Fibroblast of skin of right quadriceps (primary cell): ENCODE data around the gene SRRM4.

Experiments
- DNase-seq: peaks from one replicate; pipeline ENCODE4 v3.0.0-alpha.2; 2013

Gene SRRM4

DNA sequence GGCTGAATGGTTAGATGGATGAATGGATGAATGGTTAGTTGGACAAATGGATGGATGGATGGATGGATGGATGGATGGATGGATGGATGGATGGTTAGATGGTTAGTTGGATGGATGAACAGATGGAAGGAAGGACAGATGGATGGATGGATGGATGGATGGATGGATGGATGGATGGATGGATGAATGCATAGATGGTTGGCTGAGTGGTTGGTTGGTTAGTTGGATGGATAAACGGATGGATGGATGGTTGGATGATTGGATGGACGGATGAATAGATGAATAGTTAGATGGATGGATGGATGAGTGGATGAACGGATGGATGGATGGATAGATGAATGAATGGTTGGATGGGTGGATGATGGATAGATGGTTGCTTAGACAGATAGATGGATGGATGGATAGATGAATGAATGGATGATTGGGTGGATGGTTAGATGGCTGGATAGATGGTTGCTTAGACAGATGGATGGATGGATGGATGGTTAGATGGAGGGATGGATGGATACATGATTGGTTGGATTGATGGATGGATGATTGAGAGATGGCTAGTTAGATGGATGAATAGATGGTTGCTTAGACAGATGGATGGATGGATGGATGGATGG, 148.6 kb downstream of the SRRM4 start:
- no peak for DNase-seq

DNA sequence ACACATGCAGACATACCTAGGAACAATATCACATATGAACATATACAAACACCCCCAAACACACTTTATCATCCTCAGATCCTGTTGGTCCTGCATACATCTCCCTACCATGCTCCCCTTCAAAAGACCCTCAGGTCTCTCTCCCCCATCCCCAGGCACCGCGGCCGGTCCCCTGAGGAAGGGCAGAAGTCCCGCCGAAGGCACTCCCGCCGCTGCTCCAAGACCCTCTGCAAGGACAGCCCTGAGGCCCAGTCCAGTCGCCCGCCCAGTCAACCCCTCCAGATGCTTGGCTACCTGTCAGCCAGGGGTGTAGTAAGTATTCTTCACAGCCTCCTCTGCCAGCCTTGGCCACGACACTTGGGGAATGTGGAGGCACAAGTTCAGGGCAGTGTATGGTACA, 149.2 kb downstream of the SRRM4 start:
- DNase-seq: no peak

DNA sequence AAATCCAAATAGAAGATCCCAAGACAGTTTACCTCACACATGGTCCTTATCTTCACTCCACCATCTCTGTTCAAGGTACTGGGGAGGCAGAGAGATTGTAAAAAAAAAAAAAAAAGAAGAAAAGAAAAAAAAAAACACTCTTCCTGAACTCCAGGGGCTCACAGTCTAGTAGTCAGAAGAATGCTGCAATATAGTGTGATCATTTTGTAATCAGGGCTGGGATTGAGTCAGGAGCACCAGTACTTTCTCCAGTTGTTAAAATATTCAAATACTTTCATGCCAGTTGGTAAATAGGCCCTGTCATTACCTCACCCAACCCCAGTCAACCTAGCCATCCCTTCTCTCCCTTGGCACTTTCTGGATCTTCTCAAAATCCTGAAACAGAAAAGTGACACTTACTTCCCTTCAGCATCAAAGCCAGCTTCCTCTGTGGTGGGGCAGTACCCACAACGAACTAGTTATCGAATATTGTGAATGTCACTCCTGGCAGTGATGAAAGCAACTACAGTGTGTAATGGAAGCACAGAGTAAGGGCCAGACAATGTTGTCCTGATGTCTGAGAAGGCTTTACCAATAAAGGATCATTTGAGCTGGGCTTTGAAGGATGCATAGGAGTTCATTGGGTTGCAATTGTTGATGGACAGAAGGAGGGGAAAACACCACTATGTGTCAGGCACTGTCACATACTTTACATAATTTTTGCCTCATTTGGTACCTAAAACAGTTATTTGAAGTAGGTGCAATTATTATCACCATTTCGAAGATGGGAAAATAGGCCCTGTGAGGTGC, 153.1 kb downstream of the SRRM4 start:
- no peak for DNase-seq

DNA sequence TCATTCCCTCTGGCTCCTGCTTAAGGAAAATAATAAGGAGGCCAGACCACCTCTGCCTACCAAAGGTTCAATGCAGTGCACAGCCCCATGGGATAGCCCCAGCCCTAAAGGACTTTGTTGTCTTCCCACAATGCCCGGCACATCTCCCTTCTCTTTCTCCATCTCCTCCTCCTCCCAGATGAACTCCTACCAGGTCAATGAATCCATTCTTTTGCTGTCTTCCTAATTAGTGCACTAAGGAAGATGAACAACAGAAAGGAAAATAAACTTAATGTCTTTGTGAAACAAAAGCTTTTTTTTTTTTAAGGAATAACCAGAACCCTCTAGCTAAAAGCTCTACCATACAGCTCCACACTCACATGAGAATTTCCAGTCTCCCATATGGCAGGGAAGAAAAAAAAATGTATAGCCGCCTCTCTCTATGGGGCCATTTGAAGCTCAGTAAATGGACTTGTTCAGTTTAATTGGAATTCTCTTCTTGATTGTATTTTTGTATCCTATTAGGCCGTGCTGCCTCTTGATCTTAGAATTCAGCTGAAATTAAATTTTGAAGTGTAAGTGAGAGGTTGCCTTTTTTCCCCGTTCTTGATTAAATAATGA, 155.6 kb downstream of the SRRM4 start:
- DNase-seq: no peak

DNA sequence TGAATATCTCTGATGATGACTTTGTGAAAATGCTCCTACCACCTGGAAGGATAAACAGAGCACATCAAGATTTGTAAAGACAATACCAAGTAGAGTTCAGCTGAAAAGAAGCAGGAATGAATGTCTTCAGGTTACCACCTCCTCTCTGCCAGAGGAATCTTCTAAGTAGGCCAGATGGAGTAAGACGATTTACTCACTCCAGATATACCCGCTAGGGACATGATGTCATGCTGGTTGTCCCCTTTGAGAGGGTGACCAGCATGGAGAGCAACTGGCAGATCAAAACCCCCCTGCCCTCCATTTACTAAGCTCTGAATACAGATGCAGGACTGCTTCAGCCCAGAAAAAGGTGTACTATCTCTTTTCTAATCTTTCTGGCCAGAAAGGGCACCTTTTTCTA, 158.1 kb downstream of the SRRM4 start:
- DNase-seq: no peak

DNA sequence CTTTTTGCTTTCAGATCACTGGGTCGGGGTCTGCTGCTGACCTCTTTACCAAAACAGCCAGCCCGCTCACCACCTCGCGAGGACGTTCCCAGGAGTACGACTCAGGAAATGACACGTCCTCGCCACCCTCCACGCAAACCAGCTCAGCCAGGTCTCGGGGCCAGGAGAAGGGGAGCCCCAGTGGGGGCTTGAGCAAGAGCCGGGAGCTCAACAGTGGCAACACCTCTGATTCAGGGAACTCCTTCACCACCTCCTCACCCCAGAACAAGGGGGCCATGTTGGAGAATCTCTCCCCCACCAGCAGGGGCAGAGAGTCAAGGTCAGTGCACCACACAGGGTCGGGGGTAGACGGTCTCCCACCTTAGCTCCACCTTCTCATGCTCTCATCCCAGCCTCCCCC, 164.0 kb downstream of the SRRM4 start:
- DNase-seq: no peak

DNA sequence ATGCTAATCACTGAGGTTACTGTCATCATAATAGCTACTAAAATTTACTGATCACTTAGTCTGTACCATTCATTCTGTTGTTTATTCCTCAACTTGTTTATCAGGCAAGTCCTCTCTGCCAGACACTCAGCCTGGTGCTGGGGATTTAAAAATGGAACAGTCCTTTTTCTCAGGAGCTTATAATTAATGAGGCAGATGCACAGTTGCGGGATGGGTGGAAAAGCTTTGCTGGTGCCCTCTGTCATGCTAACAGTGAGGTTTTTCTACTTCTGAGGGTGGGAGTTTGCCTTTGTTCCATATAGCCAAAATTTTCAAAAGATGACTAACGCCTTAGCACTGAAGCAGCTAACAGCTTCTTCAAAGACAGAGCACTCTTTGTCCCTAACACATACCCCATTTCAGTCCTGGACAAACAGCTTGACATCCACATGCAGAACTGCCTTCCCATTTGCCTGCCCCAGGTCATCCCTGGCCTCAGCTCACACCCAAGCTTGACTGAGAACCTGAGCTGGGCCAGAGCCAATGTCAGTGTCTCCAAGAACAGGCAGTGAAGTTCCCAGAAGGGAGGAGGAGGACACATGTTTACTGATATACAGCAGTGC, 166.6 kb downstream of the SRRM4 start:
- DNase-seq: no peak

DNA sequence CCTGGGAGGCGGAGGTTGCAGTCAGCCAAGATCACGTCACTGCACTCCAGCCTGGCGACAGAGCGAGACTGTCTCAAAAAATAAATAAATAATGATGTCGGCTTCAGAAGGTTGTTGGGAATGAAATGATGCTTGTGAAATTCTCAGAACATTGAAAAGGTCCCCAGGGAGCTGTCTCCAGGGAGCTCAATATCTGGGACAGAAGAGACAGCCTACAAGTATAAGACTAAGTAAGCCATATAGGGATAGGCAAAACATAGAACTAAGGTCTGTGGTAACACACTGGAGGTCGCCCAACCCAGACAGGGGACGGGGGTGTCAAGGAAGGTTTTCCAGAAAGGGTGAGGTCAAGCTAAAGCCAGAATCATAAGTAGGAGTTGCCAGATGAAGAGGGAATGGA, 167.9 kb downstream of the SRRM4 start:
- no peak for DNase-seq

DNA sequence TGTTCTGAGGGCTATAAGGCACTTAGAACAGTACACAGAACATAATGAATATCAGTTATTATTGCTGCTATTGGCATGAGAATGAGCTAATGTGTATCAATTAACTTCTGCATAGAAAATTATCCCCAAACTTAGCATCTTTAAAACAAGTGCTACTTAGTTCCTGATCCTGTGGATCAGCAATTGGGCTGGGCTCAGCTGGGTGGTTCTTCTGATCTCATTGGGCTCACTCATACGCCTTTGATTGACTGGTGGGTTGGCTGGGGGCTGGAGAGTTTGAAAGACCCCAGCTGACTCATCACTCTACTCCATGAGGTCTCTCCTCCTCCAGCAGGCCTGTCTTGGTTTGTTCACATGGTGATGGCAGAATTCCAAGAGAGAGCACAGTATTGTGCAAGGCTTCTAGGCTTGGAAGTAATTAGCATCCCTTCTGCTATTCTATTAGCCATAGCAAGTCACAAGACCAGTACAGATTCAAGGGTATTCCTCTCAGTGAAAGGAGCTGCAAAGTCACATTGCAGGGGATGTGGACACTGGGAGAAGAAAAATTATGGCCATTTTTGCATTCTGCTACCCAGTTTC, 170.2 kb downstream of the SRRM4 start:
- no peak for DNase-seq

DNA sequence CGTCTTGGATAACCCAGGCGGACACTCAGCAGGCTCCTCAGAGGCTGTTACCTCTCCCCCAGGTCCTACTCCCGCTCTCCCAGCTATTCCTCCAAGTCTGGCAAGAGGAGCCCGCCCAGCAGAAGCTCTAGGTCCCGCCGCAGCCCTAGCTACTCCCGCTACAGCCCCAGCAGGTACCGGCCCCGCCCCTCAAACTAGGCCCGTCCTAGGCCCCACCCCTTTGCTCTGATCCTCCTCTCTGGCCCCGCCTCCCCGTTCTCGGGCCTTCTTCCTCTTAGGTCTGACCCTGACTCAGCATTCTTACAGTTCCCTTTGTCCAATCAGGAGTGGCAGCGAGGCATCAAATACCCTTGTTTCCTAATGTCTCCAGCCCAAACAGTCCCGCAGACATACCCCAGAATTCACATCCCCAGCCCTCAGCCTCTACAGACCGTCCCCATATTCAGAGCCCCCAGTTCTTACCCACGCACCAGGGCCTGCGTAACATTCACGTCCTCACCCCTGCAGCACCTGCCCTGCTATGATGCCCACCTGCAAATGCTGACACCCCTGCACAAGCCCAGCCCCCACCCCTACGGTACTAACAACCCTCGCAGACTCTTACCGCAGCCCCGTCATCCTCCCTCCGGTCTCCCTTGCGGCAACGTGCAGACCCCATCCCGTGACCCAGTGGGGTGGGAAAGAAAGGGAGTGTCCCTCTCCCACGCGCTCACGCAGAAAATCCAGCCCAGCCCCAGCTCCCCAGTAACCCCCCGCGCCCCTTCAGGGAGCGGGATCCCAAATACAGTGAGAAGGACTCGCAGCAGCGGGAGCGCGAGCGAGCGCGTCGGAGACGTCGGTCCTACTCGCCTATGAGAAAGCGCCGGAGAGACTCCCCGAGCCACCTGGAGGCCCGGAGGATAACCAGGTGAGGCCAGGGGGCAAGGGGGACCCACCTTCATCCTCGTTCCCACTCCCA, 172.4 kb downstream of the SRRM4 start:
- peak; percentile 34 for DNase-seq

DNA sequence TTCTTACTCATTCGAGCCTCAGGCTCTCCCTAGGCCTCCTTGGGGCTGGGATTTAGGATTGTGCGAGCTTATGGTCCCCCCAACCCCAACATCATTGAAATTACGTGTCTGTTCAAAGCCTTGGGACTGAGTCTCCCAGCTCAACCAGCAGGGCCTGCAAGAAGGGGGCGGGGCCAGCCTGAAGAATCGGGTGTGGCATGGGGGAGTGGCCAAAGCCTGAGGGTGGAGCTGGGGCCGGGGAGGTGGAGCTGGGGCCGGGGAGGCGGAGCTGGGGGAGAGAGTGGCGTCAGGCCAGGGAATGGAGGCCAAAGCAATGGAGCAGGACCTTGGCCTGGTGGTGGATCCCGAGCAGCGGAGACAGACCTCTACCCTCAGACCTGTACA, 173.1 kb downstream of the SRRM4 start:
- DNase-seq: no peak

DNA sequence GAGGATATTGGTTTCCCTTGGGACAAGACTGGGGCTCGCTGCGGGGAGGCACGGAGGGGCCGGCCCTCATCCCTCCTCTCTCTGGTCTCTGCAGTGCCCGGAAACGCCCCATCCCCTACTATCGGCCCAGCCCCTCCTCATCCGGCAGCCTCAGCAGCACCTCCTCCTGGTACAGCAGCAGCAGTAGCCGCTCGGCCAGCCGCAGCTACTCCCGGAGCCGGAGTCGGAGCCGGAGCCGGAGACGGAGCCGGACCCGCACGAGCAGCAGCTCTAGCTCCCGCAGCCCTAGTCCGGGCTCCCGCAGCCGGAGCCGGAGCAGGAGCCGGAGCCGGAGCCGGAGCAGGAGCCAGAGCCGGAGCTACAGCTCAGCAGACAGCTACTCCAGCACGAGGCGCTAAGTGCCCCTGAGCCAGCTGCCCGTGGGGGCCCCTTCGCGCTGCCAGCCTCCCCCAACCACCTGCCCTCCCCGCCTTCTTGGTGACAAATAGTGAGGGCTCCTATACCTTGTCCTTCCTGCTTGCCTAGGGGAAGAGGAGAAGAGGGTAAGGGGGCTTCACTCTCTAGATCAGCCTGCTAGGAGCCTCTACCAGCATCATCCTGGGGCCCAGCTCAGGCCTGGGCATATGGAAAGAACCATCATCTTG, 175.2 kb downstream of the SRRM4 start:
- no peak for DNase-seq

DNA sequence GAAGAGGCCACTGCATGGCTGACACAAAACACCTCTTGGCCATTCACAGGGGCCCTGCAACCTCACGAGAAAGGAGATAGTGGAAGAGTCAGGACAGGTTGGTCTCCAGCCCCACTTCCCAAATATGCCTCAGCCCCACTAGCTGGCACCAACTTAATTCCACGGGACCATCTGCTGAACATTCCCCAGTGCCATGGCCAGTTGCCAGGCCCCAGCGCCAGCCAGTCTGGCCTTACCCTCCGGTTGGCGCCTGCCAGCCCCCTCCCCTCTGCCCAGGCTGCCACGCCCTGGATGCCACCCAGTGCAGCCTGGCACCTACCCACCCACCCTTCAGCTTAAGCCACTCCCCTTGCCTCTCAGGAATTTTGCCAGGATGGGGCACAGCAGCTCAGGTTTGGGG, 176.2 kb downstream of the SRRM4 start:
- no peak for DNase-seq

DNA sequence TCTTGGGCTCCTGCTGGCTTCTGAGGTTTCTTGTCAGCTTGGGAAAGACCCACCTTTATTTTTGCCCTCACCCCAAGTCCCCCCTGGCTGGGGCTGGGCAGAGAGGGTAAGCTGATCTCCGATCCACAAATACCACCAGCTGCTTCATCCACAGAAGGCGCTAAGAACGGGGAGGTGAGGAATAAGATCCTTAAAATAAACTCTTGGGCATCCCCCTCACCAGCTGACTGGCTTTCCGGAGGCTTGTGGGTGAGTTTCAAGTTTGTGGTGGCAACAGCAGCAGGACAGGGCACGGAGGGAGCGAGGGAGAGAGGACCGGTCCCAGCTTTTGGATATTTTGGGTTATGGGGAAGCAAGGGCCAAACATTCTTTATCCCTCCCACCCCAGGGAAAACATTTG, 176.6 kb downstream of the SRRM4 start:
- DNase-seq: no peak

DNA sequence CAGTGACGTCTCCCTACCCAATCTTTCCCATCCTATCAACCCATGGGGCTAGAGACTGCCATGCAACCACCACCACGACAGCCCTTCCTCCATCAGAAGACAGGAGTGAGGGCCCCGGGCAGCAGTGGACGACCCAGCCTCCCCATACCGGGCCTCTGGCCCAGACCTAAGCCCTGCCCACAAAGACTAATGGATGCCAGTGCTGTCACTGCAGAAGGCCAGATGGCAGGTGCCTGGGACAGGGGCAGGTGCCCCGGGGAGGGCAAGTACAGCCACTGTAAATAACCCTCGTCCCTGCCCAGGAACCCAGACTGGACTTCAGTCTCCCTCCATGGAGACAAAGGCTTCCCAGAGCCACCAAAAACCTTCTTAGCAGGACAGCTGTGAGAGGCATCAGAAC, 177.1 kb downstream of the SRRM4 start:
- DNase-seq: no peak

DNA sequence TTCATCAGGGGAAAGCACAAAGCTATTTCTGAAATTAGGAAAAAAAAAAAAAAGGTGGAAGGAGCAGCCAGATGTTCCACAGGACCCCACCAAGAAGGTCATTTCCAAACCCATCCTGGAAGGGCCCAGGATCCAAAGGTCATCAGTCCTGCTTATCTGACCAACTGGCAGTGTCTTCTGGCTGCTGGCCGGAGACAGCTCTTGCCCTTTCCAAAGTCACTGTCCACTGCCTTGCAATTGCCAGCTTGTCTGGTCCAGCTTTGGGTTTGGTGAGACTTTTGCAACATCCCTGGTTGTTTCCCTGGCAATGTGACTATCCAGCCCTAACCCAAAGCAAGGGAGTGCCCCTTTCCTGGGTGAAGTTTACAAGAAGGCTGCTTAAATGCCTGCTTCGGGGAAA, 178.5 kb downstream of the SRRM4 start:
- DNase-seq: no peak

DNA sequence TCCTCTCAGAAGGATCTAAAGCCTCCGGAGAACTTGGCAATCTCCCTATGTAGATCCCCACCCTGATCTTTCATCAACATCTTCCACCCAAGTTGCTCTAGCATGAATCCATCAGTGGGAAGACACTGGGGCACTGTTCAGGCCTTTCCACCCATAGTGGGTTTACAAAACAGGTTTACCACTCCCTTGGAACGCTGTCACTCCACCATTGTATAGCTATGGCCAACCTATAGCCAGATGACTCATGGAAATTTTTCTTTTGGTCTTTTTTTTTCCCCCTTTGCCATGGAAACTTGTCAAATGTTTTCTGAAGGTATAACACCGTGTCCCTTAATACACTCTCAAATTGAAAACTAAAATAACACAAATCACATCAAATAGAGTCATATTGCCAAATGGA, 186.6 kb downstream of the SRRM4 start:
- DNase-seq: no peak

DNA sequence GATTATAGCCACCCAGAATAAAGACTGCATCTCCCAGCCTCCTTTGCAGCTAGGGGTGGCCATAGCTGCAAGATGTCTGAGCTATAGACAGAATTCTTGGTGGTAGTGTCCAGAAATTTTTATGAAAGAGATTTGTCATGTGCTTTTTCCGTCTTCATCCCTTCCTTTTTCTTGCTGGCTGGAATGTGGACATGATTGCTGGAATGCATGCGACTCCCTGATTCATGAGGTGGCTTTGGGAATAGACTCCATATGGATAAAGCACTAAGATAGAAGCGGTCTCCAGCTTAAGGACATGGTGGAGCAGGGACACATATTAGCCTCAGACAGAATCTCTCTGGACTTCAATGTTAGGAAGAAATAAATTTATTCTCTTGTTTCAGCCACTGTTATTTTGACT, 187.4 kb downstream of the SRRM4 start:
- no peak for DNase-seq

DNA sequence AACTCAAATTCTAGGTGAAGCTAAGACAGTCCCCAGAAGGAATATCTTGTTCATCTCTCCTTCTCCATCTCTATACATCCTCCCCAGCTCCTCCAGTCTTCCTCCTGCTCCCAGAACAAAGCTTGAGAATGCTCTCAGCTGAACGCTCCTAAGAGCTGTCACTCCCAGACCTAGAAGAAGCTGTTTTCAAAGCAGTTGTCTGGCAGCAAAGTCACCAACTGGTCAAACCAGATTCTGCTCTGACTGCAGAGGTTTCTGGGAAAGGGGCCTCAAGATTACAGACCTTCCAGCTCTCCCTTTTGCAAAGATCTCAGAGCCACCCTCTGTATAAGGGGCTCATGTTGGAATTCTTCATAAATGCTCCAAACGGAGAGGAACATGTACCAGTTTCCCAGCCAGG, 187.8 kb downstream of the SRRM4 start:
- no peak for DNase-seq

DNA sequence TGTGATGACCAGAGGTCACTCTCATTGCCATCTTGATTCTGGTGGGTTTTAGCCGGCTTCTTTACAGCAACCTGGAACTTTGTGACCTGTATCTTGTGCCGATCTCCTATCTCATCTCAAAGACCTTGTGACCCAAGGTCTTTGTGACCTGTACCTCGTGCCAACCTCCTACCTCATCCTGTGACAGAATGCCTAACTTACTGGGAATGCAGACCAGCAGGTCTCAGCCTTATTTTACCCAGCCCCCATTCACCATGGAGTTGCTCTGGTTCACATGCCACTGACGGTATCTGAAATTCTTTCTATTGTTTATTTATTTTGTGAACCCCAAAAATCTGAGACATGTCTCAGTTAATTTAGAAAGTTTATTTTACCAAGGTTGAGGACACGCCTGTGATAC, 189.9 kb downstream of the SRRM4 start:
- DNase-seq: no peak

DNA sequence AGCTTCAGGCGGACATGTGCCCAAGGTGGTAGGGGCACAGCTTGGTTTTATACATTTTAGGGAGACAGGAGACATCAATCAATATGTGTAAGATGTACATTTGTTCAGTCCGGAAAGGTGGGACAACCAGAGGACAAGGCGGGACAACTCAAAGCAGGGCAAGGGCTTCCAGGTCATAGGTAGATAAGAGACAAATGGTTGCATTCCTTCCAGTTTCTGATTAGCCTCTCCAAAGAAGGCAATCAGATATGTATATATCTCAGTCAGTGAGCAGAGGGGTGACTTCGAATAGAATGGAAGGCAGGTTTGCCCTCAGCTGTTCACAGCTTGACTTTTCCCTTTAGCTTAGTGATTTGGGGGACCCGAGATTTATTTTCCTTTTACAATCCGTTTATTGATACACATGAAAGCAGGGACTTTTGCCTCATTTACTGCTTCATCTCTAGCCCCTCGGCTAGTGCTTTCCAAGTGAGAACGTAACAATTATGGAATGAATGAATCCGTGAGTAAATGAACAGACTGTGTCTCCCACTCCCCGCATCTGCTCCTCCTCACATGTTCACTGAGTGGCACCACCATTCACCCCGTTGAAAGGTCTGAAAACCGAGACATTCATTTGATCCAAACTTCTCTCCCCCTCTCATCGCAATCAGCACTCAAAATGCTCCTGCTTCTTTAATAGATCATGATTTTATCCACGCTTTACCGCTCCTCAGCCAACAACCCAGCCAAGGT, 190.5 kb downstream of the SRRM4 start:
- no peak for DNase-seq
